ENCODE measurements around the gene MYBPC3.

The MYBPC3 gene

GRCh38 chr11:47383071-47383470, 30.6 kb upstream of the MYBPC3 start:
- no peak for DNase-seq

- DNase-seq: no peak
Observed at GRCh38 chr11:47380078-47380477, 27.6 kb upstream of the MYBPC3 start.

- DNase-seq: no peak
Observed at GRCh38 chr11:47379317-47379716, 26.8 kb upstream of the MYBPC3 start.

- no peak for DNase-seq
Observed at GRCh38 chr11:47378836-47379170, 26.3 kb upstream of the MYBPC3 start.

GRCh38 chr11:47378010-47378835, 25.7 kb upstream of the MYBPC3 start, which contains the start of gene SPI1:
TSS of gene SPI1 (minus strand) at chr11:47378547. CDS start at chr11:47378353, 194 bp downstream.
- DNase-seq: no peak

- no peak for DNase-seq
Observed at GRCh38 chr11:47377571-47378009, 25.1 kb upstream of the MYBPC3 start.

- DNase-seq: no peak
Observed at GRCh38 chr11:47376525-47377371, 24.2 kb upstream of the MYBPC3 start.

GRCh38 chr11:47376107-47376524, 23.6 kb upstream of the MYBPC3 start:
- DNase-seq: no peak

- DNase-seq: no peak
Observed at GRCh38 chr11:47375546-47376085, 23.1 kb upstream of the MYBPC3 start.

- DNase-seq: no peak
Observed at GRCh38 chr11:47375020-47375419, 22.5 kb upstream of the MYBPC3 start.

GRCh38 chr11:47374720-47375019, 22.2 kb upstream of the MYBPC3 start:
- DNase-seq: no peak

GRCh38 chr11:47373876-47374719, 21.6 kb upstream of the MYBPC3 start:
- peak; percentile 9 for DNase-seq

GRCh38 chr11:47372422-47372821, 19.9 kb upstream of the MYBPC3 start:
- DNase-seq: no peak

- no peak for DNase-seq
Observed at GRCh38 chr11:47369676-47370075, 17.2 kb upstream of the MYBPC3 start.

- DNase-seq: no peak
Observed at GRCh38 chr11:47366020-47366490, 13.6 kb upstream of the MYBPC3 start.

GRCh38 chr11:47361419-47361818, 8.9 kb upstream of the MYBPC3 start:
- no peak for DNase-seq

- no peak for DNase-seq
Observed at GRCh38 chr11:47360341-47360740, 7.8 kb upstream of the MYBPC3 start.

- no peak for DNase-seq
Observed at GRCh38 chr11:47359586-47359985, 7.1 kb upstream of the MYBPC3 start.

GRCh38 chr11:47359162-47359561, 6.7 kb upstream of the MYBPC3 start:
- no peak for DNase-seq

- DNase-seq: no peak
Observed at GRCh38 chr11:47358731-47359051, 6.2 kb upstream of the MYBPC3 start.

GRCh38 chr11:47357985-47358730, 5.7 kb upstream of the MYBPC3 start:
- DNase-seq: no peak

- DNase-seq: no peak
Observed at GRCh38 chr11:47356998-47357329, 4.5 kb upstream of the MYBPC3 start.

All from DMS153 (cell line).